Loucy (cell line): ENCODE data around the gene ENC1.

Source experiments
- CTCF ChIP-seq: fragments of 200-600 bp; sonication (generic); conservative IDR thresholded peaks from 2 replicates; pipeline ENCODE4 v1.5.1; 2014; ENCODE audit warnings: mild to moderate bottlenecking, antibody characterized with exemption, low read length
- EZH2phosphoT487 ChIP-seq: fragments of 200-600 bp; IDR thresholded peaks from 2 replicates; pipeline ENCODE4 v1.6.1; 2018; ENCODE audit warnings: antibody characterized with exemption, mild to moderate bottlenecking, moderate library complexity, borderline replicate concordance

DNA sequence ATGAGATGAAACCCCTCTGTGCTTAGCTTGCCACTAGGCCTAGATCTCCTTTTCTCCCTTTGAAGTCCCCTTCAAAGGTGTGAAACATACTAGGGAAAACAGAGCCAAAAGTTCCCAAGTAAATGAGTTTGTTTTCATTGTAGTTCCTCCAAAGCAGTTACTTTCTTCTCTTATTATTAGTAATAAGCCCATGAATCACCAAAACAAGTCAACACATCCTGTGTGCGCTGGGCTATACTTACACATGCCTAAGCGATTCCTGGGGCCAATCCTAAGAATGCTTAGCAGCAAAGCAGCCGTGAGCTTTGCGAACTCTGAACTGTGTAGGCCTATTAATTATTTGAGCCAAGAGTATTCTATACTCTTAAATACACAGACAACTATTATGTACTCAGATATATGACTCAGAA lies 7.6 kb downstream of the ENC1 start:
- TF ChIP-seq CTCF (no peak), EZH2phosphoT487 (no peak)
